NCI-H187 treated with DMSO at 0.1 percent for 48 hours (cell line): ENCODE results near the gene ERCC4.

Source experiments
- DNase-seq: peaks from one replicate; lab custom pipeline; 2025; lab: John Stamatoyannopoulos, UW

The ERCC4 gene

DNA sequence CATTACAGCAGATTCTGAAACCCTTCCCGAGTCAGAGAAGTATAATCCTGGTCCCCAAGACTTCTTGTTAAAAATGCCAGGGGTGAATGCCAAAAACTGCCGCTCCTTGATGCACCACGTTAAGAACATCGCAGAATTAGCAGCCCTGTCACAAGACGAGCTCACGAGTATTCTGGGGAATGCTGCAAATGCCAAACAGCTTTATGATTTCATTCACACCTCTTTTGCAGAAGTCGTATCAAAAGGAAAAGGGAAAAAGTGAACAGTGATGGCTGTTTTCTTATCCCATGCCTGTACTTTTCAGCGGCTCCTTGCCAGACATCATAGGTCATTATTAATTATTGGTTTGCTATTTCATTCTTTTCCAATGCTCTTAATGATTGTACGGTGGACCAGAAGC, 28.1 kb downstream of the ERCC4 start:
- DNase-seq, result no peak

DNA sequence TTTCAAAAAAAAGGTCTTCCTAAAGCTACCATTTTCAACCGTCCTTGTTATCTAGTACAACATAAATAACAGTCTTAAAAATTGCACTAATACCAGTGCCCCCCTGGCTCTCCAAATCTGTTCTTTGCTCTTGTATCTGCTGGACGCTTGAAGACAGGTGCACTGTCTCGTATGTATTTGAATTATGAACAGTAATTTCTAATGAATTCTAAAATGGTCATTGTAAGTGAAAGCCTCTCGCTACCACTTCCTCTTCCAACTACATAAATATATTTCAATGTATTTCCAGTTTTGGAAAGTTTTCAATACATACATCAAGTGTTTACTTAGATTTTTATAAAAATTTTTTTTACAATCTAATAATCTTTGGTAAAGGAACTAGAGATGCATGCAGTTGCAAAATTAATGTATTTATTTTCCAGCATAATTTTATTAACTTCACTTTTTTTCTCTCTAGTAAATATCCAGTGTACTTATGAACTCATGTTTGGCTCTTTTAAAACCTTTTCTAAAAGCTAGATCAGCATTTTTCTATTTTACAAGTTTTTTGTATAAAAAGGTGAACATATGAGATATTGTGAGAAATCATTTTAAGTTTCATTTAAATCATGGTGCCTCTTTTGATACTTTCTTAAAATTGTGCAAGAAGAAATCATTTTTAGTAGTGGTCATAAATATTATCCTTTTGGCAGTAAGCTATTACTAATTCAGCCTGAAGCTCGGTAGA, 31.0 kb downstream of the ERCC4 start:
- DNase-seq, result no peak

DNA sequence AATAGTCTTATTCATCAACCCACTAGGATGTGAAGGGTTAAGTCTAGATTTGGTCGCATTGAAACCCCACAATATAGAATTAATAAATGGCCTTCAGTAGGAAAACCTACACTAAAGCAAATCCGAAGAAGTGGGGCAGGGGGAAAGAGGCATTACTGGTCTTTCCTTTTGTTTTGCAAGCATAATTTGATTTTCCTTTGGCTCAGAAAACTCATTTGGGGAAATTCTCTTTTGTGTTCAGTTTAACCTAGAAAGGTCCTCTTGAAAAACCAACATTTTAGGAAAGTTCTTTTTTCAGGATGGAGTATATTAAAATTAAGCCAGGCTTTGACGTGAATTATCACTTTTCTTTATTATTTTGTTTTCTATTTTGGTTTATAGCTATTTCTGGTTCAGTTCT, 31.7 kb downstream of the ERCC4 start:
- DNase-seq, result no peak

GRCh38 chr16:13953501-13953900, 33.5 kb downstream of the ERCC4 start:
- DNase-seq, result no peak

- DNase-seq, result no peak
These were observed 36.8 kb downstream of the ERCC4 start for GRCh38 chr16:13956635-13957196.

- no peak for DNase-seq
These were observed 37.5 kb downstream of the ERCC4 start for GRCh38 chr16:13957197-13958078.

- no peak for DNase-seq
These were observed 38.5 kb downstream of the ERCC4 start for GRCh38 chr16:13958474-13958873.

- DNase-seq, result no peak
These were observed 39.7 kb downstream of the ERCC4 start for GRCh38 chr16:13959626-13960025.

DNA sequence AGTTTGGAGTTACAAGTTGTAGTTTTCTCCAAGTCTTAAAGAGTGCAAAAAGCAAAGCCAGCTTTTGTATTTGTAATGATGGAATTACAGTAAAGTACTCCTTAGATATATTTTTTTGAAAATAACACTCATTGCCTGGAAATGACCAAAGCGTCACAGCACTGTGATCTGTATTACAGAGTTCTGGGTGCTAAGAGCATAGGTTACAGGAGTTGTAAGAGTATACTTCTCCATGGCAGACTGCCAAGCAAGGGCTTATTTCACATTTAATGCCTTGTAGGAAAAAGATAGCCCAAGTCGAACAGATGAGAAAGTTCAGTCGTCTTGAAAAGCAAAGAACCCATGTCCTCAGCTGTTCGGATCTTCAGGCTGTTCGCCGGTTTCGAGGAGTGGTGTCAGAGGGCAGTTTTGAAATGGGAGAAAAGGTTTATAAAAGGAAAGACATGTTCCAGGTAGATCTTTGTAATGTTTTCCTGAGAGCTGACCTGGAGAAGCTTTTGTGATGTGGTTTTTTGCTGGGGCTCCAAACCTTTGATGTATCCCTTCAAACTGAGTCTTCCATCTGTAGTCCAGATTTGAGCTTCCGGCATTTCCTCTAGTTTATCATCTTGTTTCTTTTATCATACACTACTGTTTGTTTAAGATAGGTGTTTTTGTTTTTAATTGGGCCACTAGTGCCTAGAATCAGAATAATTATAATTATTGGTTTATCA, 41.3 kb downstream of the ERCC4 start:
- DNase-seq, result no peak

DNA sequence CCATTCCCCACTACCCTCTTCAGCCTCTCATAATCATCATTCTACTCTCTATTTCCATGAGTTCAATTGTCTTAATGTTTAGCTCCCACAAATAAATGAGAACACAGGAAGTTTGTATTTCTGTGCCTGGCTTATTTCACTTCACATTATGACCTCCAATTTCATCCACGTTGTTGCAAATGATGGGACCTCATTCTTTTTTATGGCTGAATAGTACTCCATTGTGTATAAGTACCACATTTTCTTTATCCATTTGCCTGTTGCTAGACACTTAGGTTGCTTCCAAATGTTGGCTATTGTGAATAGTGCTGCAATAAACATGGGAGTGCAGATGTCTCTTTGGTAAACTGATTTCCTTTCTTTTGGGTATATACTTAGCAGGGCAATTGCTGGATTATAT, 42.3 kb downstream of the ERCC4 start:
- DNase-seq, result no peak

GRCh38 chr16:13968835-13969234, 48.9 kb downstream of the ERCC4 start:
- DNase-seq, result no peak

GRCh38 chr16:13969711-13970110, 49.8 kb downstream of the ERCC4 start:
- no peak for DNase-seq

DNA sequence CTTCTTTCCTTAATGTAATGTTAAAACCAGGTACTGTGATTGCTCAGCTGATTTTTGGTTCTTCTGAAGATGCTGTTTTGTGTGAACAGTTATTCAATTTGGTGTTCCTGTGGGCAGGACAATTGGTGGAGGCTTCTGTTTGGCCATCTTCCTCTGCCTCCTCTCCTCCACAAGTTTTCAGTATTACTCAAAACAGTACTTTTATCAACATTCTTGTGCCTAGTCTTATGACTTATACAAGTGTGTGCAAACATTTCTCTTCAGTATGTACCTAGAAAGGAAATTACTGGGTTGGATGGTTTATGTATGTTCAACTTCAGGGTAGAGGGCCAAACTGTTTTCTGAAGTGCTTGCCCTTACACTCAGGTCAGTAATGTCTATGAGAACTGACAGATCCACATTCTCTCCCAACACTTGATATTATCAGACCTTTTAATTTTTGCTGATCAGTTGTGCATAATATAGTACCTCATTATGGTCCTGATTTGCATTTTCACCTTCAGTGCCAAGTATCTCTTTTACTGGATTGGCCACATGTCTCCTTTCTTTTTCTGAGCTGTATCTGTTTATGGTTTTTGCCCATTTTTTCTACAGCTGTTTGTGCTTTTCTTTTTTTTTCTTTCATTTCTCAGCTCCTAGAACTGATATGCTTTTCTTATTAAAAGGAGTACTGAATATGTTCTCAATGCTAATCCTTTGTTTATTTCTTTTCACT, 50.9 kb downstream of the ERCC4 start:
- DNase-seq, result no peak

GRCh38 chr16:13973321-13974023, 53.5 kb downstream of the ERCC4 start:
- DNase-seq, result no peak

GRCh38 chr16:13977177-13977576, 57.2 kb downstream of the ERCC4 start:
- no peak for DNase-seq

- no peak for DNase-seq
These were observed 62.5 kb downstream of the ERCC4 start for GRCh38 chr16:13982451-13982850.

- no peak for DNase-seq
These were observed 63.7 kb downstream of the ERCC4 start for GRCh38 chr16:13983625-13984024.

DNA sequence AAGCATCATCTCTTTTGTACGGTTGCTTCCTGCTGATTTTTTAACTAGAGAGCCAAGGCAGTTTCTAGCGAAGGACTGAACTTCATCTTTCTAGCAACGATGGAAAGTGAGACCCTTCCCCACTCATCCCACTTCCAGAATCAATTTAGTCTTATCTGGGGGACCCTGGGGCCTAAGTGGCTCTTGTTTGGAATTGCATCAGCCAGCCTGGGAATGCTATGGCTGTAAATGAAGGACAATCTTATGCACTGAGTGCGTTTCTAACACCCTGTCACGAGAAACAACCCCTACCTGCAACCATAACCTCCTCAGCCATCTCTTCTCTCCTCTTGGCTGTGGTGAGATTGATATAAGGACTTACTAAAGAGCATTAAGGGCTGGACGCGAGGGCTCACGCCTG, 64.8 kb downstream of the ERCC4 start:
- no peak for DNase-seq

- DNase-seq, result no peak
These were observed 68.1 kb downstream of the ERCC4 start for GRCh38 chr16:13988038-13988437.

DNA sequence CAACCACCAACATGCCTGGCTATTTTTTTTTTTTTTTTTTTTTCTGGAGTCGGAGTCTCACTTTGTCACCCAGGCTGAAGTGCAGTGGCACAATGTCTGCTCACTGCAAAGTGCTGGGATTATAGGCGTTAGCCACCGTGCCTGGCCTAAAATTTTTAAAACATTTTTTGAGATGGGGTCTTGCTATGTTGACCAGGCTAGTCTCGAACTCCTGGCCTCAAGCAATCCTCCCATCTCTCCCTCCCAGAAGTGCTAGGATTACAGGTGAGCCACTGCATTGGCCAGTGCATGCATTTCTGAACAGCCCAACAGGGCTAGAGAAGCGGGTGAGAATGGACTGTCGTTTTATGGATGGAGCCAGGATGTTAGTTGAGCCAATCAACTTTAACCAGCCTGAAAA, 72.4 kb downstream of the ERCC4 start:
- no peak for DNase-seq

GRCh38 chr16:13992976-13993375, 73.0 kb downstream of the ERCC4 start:
- no peak for DNase-seq
